Keratinocyte (primary cell): ENCODE results near the gene SAMD8. TPM values are rescaled to one million over a fixed set of nuclear protein-coding genes. Genes with fewer than 3 reads are reported as not detected.

ENCODE experiments used
- DNase-seq: peaks from one replicate; pipeline ENCODE4 v3.0.0-alpha.2; 2011; ENCODE audit warnings: low read depth, missing footprints, low spot score
- FAIRE-seq: peaks from 2 replicates; lab custom pipeline; 2011; peaks lifted over from hg19 to GRCh38; lab: Jason Lieb, UNC
- H2AFZ ChIP-seq: 2 replicates; pipeline ENCODE4 v1.6.0; 2012; ENCODE audit warnings: low read length, control low read depth, inconsistent platforms; ENCODE audit not compliant: control insufficient read depth
- H3K27ac ChIP-seq: 2 replicates; pipeline ENCODE4 v1.5.1; 2011; ENCODE audit warnings: low read length; ENCODE audit not compliant: control insufficient read depth, insufficient read depth
- H3K27me3 ChIP-seq: 3 replicates; pipeline ENCODE4 v1.6.0; 2011; ENCODE audit warnings: low read length; ENCODE audit not compliant: control insufficient read depth, insufficient read depth; ENCODE audit errors: extremely low read depth
- H3K36me3 ChIP-seq, 2 experiments: 2 replicates in 1 of 2; 3 replicates in 1 of 2; pipeline ENCODE4 v1.5.1; 2011; ENCODE audit warnings: low read length in 2 of 2, mild to moderate bottlenecking in 1 of 2; ENCODE audit not compliant: control insufficient read depth in 2 of 2, insufficient read depth in 2 of 2; ENCODE audit errors: extremely low read depth in 1 of 2
- H3K4me1 ChIP-seq: 3 replicates; pipeline ENCODE4 v1.5.1; 2011; ENCODE audit warnings: low read length; ENCODE audit not compliant: control insufficient read depth, insufficient read depth; ENCODE audit errors: extremely low read depth
- H3K4me2 ChIP-seq: 3 replicates; pipeline ENCODE4 v1.6.0; 2011; ENCODE audit warnings: low read depth, low read length; ENCODE audit not compliant: control insufficient read depth, insufficient read depth; ENCODE audit errors: extremely low read depth
- H3K4me3 ChIP-seq, 3 experiments: fragments of 200-600 bp in 1 of 3; sonication (generic) in 1 of 3; 2 replicates in 2 of 3; 3 replicates in 1 of 3; pipeline ENCODE4 v1.5.1; 2011 to 2016; ENCODE audit warnings: low read length in 3 of 3, mild to moderate bottlenecking in 3 of 3, control low read depth in 2 of 3, inconsistent platforms in 1 of 3, low read depth in 1 of 3, mixed read lengths in 1 of 3, mixed run types in 1 of 3, moderate library complexity in 1 of 3; ENCODE audit not compliant: control insufficient read depth in 2 of 3, insufficient read depth in 2 of 3; ENCODE audit errors: extremely low read depth in 1 of 3
- H3K79me2 ChIP-seq: 2 replicates; pipeline ENCODE4 v1.6.0; 2012; ENCODE audit warnings: low read length; ENCODE audit not compliant: control insufficient read depth, insufficient read depth
- H3K9ac ChIP-seq: 3 replicates; pipeline ENCODE4 v1.6.0; 2011; ENCODE audit warnings: low read length; ENCODE audit not compliant: control insufficient read depth, insufficient read depth; ENCODE audit errors: extremely low read depth
- H3K9me1 ChIP-seq: 3 replicates; pipeline ENCODE4 v1.6.0; 2011; ENCODE audit warnings: low read length; ENCODE audit not compliant: control insufficient read depth, insufficient read depth; ENCODE audit errors: extremely low read depth
- H3K9me3 ChIP-seq: 2 replicates; pipeline ENCODE4 v1.5.1; 2012; ENCODE audit warnings: low read depth, low read length; ENCODE audit not compliant: control insufficient read depth
- H4K20me1 ChIP-seq: 3 replicates; pipeline ENCODE4 v1.6.0; 2011; ENCODE audit warnings: low read length; ENCODE audit not compliant: control insufficient read depth, insufficient read depth; ENCODE audit errors: extremely low read depth
- EZH2 ChIP-seq: IDR thresholded peaks from one replicate; pipeline ENCODE4 v1.6.1; 2012; ENCODE audit warnings: inconsistent platforms, mild to moderate bottlenecking, low read length, moderate library complexity
- dilution Hi-C: fragments of 300-500 bp; cut with MboI; formaldehyde crosslinking; loops from one replicate; pipeline ENCODE4 v1.7.0; 2020; ENCODE audit warnings: low sequenced_read_pairs; ENCODE audit not compliant: extremely low pct_ligation_motif_present
- polyA plus RNA-seq, 5 experiments: library from polyadenylated mRNA; depleted of rRNA in 3 of 5; stranded (reverse) in 3 of 5; stranded (forward) in 1 of 5; unstranded in 1 of 5; fragments of >200 nt; gene quantifications; 1 replicate in 1 of 5; 2 replicates in 3 of 5; 3 replicates in 1 of 5; pipeline versions ENCODE4 v1.2.1 to v1.2.3, GENCODE V29; 2011 to 2012; ENCODE audit warnings: missing spikeins in 2 of 5, low read depth in 1 of 5, low replicate concordance in 1 of 5
- TF ChIP-seq, protein P1 (sequence below), 3 experiments: IDR thresholded peaks in 1 of 3; conservative IDR thresholded peaks in 1 of 3; optimal IDR thresholded peaks in 1 of 3; 2 replicates in 2 of 3; 3 replicates in 1 of 3; pipeline versions ENCODE3 to v1.5.1; 2011; ENCODE audit warnings: low read length in 3 of 3, mild to moderate bottlenecking in 3 of 3, moderate library complexity in 2 of 3, control low read depth in 1 of 3, inconsistent platforms in 1 of 3; ENCODE audit not compliant: insufficient read depth in 2 of 3; ENCODE audit errors: extremely low read depth in 1 of 3

SAMD8 gene
- polyA plus RNA-seq, 1 donor (not counting 4 experiments of a cell fraction or from before 2014, with no cell fraction given), result 31.7 TPM

DNA sequence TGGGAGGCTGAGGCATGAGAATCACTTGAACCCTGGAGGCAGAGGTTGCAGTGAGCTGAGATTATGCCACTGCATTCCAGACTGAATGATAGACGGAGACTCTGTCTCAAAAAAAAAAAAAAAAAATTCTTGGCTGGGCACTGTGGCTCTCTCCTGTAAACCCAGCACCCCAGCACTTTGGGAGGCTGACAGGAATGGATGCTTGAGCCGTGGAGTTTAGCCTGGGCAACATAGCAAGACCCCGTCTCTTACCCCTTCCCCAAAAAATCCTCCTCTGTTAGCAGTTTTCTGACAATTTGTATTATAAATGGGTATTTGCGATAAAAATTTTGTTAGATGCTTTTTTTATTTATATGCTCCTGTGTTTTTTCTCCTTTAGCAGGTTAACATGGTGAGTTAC, 11.0 kb downstream of the SAMD8 start:
- H3K9ac ChIP-seq, result no peak overlapping the region
- no peak overlapping the region for H3K27ac ChIP-seq
- H2AFZ ChIP-seq, result no peak overlapping the region
- H3K27me3 ChIP-seq, result no peaks in the 10 kb centered on the region
- H4K20me1 ChIP-seq, result no peaks in the 10 kb centered on the region
- H3K9me1 ChIP-seq, result no peaks in the 10 kb centered on the region
- H3K9me3 ChIP-seq, result no peaks in the 10 kb centered on the region
- peaks cover 0 to 3% of the 10 kb centered on the region in 2 experiments for H3K36me3 ChIP-seq
- H3K4me2 ChIP-seq, result no peak overlapping the region
- TF ChIP-seq EZH2, result no peak
- TF ChIP-seq, protein P1, sequence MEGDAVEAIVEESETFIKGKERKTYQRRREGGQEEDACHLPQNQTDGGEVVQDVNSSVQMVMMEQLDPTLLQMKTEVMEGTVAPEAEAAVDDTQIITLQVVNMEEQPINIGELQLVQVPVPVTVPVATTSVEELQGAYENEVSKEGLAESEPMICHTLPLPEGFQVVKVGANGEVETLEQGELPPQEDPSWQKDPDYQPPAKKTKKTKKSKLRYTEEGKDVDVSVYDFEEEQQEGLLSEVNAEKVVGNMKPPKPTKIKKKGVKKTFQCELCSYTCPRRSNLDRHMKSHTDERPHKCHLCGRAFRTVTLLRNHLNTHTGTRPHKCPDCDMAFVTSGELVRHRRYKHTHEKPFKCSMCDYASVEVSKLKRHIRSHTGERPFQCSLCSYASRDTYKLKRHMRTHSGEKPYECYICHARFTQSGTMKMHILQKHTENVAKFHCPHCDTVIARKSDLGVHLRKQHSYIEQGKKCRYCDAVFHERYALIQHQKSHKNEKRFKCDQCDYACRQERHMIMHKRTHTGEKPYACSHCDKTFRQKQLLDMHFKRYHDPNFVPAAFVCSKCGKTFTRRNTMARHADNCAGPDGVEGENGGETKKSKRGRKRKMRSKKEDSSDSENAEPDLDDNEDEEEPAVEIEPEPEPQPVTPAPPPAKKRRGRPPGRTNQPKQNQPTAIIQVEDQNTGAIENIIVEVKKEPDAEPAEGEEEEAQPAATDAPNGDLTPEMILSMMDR (optimal IDR thresholded peaks at IDR 0.05 in 1 of 3, IDR thresholded peaks at IDR 0.05 in 1 of 3, conservative IDR thresholded peaks at IDR 0.05 in 1 of 3; ENCODE audit: extremely low read depth in 1 of 3, insufficient read depth in 2 of 3, low read length in 3 of 3), result no peak
- DNase-seq, result no peak
- peaks cover 12% of the 10 kb centered on the region for H3K4me1 ChIP-seq
- no peak overlapping the region for H3K4me3 ChIP-seq
- peaks cover 71% of the 10 kb centered on the region for H3K79me2 ChIP-seq
- dilution Hi-C loops, result no loop called here
- no peak for FAIRE-seq

- DNase-seq (no peak), FAIRE-seq (no peak)
- no peak overlapping the region for H3K4me2 ChIP-seq
- dilution Hi-C loops, result no loop called here
- no peak overlapping the region for H2AFZ ChIP-seq
- no peak for TF ChIP-seq EZH2
- TF ChIP-seq, protein P1 (optimal IDR thresholded peaks at IDR 0.05 in 1 of 3, IDR thresholded peaks at IDR 0.05 in 1 of 3, conservative IDR thresholded peaks at IDR 0.05 in 1 of 3; ENCODE audit: extremely low read depth in 1 of 3, insufficient read depth in 2 of 3, low read length in 3 of 3), result no peak
- no peaks in the 10 kb centered on the region for H3K9me1 ChIP-seq
- H3K36me3 ChIP-seq, result peaks cover 0 to 4% of the 10 kb centered on the region in 2 experiments
- H3K27ac ChIP-seq, result no peak overlapping the region
- no peaks in the 10 kb centered on the region for H3K27me3 ChIP-seq
- H4K20me1 ChIP-seq, result no peaks in the 10 kb centered on the region
- H3K9me3 ChIP-seq, result no peaks in the 10 kb centered on the region
- no peak overlapping the region for H3K9ac ChIP-seq
- H3K4me3 ChIP-seq, result no peak overlapping the region
- H3K79me2 ChIP-seq, result peaks cover 66% of the 10 kb centered on the region
- peaks cover 14% of the 10 kb centered on the region for H3K4me1 ChIP-seq
Measured at GRCh38 chr10:75123088-75123682, 11.7 kb downstream of the SAMD8 start.
